Lower leg skin (tissue), 3 donors: ENCODE measurements around the gene EYA3.

ENCODE experiments used
- POLR2A ChIP-seq, 2 donors: fragments of 450-650 bp; IDR thresholded peaks; one replicate each; pipeline ENCODE4 v1.6.1; 2016 to 2017; ENCODE audit warnings: antibody characterized with exemption in 2 of 2, mild to moderate bottlenecking in 1 of 2, moderate library complexity in 1 of 2
- TF ChIP-seq, protein P1 (sequence below), 3 donors: fragments of 450-650 bp; IDR thresholded peaks; one replicate each; pipeline ENCODE4 v1.5.1; 2016; ENCODE audit warnings: antibody characterized with exemption in 3 of 3, mild to moderate bottlenecking in 3 of 3, moderate library complexity in 2 of 3

DNA sequence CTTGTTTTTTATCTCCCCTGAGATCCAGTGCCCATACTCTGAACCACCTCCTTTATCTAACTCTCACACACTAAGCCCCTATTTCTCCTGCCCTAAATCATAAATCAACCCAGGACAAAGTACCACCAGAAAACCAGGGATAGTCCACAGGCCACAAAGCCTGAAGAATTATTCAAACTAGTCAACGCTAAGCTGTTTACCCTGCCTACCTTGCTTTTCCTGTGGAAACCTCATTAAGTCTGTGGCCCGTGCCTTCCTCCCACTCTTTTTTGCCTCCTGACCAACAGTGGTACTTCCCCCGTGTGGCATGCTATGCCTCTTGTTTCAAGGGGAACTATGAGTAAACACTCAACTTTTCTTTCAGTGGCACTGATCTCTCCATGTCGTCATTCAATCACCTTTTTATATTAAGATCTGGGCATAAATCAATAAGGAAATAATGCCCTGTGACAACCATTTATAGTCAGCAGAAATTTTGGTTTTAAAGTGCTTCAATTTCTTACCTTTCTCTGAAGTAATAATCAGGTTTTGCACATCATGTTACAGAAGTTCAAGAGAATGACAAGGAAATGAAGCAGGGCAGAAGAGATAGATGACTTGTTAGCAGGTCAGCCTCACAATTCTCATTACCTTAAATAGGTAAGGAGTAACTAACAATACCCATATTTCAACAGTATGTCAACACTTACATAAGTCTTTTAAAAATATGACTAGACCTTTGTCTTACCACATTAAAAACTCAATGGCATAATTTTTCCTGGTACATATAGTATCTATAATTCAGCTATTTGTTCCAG, 32.1 kb downstream of the EYA3 start:
- TF ChIP-seq, protein P1, sequence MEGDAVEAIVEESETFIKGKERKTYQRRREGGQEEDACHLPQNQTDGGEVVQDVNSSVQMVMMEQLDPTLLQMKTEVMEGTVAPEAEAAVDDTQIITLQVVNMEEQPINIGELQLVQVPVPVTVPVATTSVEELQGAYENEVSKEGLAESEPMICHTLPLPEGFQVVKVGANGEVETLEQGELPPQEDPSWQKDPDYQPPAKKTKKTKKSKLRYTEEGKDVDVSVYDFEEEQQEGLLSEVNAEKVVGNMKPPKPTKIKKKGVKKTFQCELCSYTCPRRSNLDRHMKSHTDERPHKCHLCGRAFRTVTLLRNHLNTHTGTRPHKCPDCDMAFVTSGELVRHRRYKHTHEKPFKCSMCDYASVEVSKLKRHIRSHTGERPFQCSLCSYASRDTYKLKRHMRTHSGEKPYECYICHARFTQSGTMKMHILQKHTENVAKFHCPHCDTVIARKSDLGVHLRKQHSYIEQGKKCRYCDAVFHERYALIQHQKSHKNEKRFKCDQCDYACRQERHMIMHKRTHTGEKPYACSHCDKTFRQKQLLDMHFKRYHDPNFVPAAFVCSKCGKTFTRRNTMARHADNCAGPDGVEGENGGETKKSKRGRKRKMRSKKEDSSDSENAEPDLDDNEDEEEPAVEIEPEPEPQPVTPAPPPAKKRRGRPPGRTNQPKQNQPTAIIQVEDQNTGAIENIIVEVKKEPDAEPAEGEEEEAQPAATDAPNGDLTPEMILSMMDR (IDR thresholded peaks at IDR 0.05), result no peak
- no peak for TF ChIP-seq POLR2A (IDR thresholded peaks at IDR 0.05)
